ENCODE measurements around the gene ALDOB.

GRCh38 chr9:101443364-101443771, 7.8 kb upstream of the ALDOB start:
- TF ChIP-seq ZNF790 (CRISPR knock-in tag; IDR thresholded peaks at IDR 0.05; ENCODE audit: borderline replicate concordance), result no peak
- TF ChIP-seq CTCF (CRISPR knock-in tag; IDR thresholded peaks at IDR 0.05), result no peak
- TF ChIP-seq ZSCAN12 (CRISPR knock-in tag; IDR thresholded peaks at IDR 0.05), result no peak
- TF ChIP-seq CREB1 (IDR thresholded peaks at IDR 0.05), result no peak
- TF ChIP-seq CREB1 (CRISPR knock-in tag; IDR thresholded peaks at IDR 0.05), result no peak
- no peak for TF ChIP-seq ZNF24 (IDR thresholded peaks at IDR 0.05)
- no peak for TF ChIP-seq ZBTB49 (CRISPR knock-in tag; IDR thresholded peaks at IDR 0.05; ENCODE audit: borderline replicate concordance)
- TF ChIP-seq HOXA7 (CRISPR knock-in tag; IDR thresholded peaks at IDR 0.05), result no peak
- no peak for TF ChIP-seq ADNP (CRISPR knock-in tag; IDR thresholded peaks at IDR 0.05)
- no peak for TF ChIP-seq SUZ12 (IDR thresholded peaks at IDR 0.05; ENCODE audit: low read depth, low read length)
- no peak for TF ChIP-seq NR2F2 (IDR thresholded peaks at IDR 0.05; ENCODE audit: borderline replicate concordance, low read depth)
- no peak for TF ChIP-seq ZNF614 (CRISPR knock-in tag; IDR thresholded peaks at IDR 0.05; ENCODE audit: borderline replicate concordance)
- no peak for TF ChIP-seq ZSCAN31 (CRISPR knock-in tag; IDR thresholded peaks at IDR 0.05; ENCODE audit: low read depth)
- TF ChIP-seq GABPB1 (CRISPR knock-in tag; IDR thresholded peaks at IDR 0.05), result no peak
